Fibroblast of mammary gland (primary cell): ENCODE measurements around the gene TANGO2.
A peak's percentile ranks its signal among the peaks of the same experiment; 100 is the strongest.

Experiments used
- DNase-seq: peaks from one replicate; pipeline ENCODE4 v3.0.0-alpha.2; 2010; ENCODE audit warnings: low read depth
- H3K4me3 ChIP-seq: 2 replicates; pipeline ENCODE4 v1.5.1; 2011; ENCODE audit warnings: low read depth, mild to moderate bottlenecking, low read length, moderate library complexity; ENCODE audit not compliant: control insufficient read depth
- TF ChIP-seq, protein P1 (sequence below): conservative IDR thresholded peaks from 2 replicates; pipeline ENCODE4 v1.5.1; 2011; ENCODE audit warnings: low read depth, low read length, inconsistent platforms; ENCODE audit not compliant: control insufficient read depth, insufficient read depth

Gene TANGO2

DNA sequence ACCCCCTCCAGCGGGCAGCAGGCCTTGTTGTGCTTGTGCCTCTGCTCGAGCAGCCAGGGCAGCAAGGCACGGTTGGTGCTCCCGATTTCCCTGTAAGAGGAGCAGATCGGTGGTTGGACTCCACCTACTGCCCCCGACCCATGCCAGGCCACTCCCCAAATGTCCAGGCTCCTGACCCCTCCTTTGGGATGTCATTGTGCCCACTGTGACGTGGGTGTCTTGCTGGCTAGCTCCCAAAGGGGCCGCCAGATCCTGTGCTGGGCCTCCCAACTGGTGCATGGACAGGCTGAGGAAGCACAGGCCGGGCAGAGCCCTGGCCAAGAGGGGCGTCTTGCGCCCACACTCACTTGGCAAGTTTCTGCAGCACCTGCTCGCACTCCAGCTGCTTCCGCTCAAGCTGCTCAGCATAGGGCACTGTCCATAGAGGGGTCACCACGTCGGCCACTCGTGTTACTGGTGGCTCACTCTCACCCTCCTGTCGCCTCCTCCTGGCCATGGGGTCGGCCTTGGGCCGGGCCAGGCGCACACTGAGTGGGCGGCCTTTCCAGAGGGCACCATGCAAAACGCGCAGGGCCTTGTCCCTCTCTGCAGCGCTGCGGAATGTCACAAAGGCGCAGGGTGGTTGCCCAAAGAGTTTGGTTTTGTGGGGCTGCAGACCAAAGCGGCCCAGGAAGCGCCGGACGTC, 94.9 kb downstream of the TANGO2 start, which contains the start of gene RANBP1:
RANBP1 (plus strand) TSS at position 414 of the 685 bp plus-strand sequence; CDS start at position 495, 81 bp downstream.
- DNase-seq, result no peak
- peak within 1 kb of the TSS; percentile 88 for H3K4me3 ChIP-seq
- TF ChIP-seq, protein P1, sequence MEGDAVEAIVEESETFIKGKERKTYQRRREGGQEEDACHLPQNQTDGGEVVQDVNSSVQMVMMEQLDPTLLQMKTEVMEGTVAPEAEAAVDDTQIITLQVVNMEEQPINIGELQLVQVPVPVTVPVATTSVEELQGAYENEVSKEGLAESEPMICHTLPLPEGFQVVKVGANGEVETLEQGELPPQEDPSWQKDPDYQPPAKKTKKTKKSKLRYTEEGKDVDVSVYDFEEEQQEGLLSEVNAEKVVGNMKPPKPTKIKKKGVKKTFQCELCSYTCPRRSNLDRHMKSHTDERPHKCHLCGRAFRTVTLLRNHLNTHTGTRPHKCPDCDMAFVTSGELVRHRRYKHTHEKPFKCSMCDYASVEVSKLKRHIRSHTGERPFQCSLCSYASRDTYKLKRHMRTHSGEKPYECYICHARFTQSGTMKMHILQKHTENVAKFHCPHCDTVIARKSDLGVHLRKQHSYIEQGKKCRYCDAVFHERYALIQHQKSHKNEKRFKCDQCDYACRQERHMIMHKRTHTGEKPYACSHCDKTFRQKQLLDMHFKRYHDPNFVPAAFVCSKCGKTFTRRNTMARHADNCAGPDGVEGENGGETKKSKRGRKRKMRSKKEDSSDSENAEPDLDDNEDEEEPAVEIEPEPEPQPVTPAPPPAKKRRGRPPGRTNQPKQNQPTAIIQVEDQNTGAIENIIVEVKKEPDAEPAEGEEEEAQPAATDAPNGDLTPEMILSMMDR, result no peak

DNA sequence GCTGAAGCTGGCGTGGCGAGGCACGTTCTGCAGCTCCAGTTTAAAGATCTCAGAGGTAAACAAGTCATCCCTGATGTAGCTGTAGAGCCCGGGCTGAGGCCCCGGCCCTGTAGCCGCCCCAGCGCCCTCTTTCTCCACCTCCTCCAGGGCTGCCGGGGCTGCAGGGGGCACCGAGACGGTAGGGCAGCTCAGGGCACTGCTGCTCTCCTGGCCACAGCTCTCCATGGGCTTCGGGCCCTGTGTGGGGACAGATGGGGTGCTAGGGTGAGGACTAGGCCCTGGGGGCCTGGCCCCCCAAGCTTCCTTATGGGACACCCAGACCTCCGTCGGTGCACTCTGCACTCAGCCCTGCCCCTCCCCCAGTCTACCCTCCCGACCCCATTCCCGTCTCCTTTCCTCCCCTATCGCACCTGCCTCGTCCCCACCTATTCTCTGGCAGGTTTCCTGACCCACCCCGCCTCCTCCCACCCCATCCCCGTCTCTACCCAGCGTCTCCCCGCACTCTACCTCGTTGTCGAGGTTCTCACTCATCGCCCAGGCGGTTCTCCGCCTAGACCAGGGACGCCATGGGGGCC, 95.6 kb downstream of the TANGO2 start:
- peak overlapping the region; percentile 88 for H3K4me3 ChIP-seq
- DNase-seq, result no peak
- TF ChIP-seq, protein P1, result no peak
